Cerebellar nuclear complex (tissue), 1 donor: Measurements from ENCODE around the gene YTHDC1.

Experiments
- DNase-seq, 2 experiments: peaks; one replicate each; lab custom pipeline; 2025; lab: John Stamatoyannopoulos, UW

YTHDC1 gene

DNA sequence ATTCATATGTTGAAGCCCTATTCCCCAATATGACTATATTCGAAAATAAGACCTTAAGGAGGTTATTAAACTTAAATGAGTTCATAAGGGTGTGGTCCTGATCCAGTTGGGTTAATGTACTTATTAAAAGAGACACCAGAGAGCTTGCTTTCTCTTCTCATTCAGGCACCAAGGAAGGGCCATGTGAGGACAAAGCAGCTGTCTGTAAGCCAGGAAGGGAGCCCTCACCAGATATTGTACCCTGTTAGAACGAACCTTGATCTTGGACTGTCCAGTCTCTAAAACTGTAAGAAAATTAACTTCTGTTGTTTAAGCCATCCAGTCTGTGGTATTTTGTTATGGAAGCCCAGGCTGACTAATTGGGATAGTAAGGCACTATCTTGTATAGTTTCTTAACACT lies 9.1 kb upstream of the YTHDC1 start:
- DNase-seq = no peak

DNA sequence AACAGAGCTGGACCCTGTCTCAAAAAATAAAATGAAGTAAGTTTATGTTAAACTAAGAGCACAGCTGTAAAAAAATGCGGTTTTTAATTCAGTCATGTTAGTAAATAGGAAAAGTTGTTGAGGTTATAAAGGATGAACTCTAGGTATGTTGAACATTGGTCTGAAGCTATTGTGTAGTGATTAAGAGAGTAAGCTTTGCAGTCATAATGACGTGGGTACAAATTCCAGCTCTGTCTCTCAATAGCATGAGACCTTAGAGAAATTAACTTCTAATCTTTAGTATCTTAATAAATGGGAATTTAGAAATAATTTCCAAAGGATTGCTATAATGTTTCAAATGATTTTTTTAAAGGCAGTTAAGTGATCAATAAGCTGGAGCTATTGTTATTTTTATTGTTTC lies 2.9 kb upstream of the YTHDC1 start:
- DNase-seq = no peak

GRCh38 chr4:68349279-68349648 lies 626 bp downstream of the YTHDC1 start:
- DNase-seq = no peak

DNA sequence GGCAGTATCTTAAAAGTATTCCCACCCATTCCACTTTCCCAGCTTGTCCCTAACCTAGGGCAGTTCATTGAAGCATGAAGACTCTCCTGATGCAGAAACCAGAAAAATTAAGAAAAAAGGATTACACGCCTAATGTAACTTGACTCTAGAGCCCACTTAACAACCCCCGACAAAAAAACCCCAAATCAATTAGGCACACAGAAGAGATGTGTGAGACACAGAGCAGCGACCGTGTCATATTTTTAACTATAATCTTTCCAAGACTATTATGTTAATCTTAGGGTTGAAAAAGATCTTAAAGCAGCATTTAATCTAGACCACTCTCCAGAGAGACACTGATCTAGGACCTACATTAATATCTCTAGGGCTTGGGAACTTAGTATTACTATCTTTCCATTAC lies 1.3 kb downstream of the YTHDC1 start:
- DNase-seq = no peak

GRCh38 chr4:68347845-68348244 lies 2.0 kb downstream of the YTHDC1 start:
- no peak for DNase-seq

DNA sequence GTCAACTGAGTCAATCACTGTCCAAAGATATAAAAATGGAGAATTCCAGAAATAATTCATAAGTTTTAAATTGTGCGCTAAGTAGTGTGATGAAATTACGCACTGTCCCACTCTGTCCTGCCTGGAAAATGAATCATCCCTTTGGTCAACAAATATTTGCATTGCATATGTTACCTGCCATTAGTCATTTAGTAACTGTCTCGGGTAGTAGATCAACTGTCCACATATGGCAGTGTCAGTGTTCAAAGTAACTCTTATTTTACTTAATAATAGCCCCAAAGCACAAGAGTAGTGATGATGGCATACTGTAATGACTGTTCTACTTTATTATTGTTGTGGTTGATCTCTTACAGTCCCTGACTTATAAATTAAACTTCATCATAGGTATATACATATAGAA lies 3.4 kb downstream of the YTHDC1 start:
- no peak for DNase-seq

GRCh38 chr4:68344785-68345184 lies 5.1 kb downstream of the YTHDC1 start:
- DNase-seq = no peak

DNA sequence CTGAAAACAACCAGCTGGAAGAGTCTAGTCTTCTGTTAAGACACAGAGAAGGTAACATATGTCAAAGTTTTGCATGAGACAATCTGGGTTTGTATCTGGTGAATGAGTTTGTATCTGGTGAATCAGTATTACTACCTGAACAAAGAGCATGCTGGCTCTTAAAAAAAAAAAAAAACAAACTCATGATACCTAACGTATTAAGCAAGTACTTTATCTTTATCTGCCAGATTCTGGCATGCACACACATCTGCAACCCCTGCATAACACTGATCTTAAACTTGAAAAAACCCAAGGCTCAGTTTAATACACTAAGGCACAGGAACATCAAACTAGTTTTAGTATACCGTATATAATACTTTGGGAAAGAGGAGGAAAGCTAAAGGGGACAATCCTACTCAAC lies 5.8 kb downstream of the YTHDC1 start:
- no peak for DNase-seq

DNA sequence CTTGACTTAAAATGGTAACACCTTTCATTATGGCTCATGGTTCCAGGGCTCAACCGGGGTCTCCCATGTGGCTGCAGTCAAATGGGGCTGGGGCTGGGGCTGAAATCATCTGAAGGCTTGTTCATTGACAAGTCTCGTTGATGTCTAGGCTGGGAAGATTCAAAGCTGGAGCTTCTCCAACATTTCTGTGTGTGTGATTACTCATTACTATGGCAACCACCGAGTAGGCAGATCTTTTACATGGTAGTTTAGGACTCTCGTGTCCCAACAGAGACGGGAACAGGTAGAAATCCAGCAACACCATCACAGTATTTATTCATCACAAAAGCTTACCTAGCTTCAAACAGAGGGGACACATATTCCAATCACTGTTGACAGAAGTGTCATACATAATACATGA lies 7.8 kb downstream of the YTHDC1 start:
- DNase-seq = no peak

DNA sequence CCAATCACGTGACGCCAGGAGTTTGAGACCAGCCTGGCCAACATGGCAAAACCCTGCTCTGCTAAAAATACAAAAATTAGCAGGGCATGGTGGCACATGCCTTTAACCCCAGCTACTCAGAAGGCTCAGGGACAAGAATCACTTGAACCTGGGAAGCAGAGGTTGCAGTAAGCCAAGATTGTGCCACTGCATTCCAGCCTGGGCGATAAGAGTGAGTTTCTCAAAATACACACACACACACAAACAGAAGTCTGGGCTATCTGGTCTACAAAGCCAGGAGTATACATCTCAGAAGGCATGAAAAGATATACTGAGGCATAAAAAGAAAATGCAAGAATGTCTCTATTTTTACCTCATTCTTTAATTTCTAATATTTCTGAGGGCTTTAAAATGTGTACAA lies 11.3 kb downstream of the YTHDC1 start:
- DNase-seq = no peak

DNA sequence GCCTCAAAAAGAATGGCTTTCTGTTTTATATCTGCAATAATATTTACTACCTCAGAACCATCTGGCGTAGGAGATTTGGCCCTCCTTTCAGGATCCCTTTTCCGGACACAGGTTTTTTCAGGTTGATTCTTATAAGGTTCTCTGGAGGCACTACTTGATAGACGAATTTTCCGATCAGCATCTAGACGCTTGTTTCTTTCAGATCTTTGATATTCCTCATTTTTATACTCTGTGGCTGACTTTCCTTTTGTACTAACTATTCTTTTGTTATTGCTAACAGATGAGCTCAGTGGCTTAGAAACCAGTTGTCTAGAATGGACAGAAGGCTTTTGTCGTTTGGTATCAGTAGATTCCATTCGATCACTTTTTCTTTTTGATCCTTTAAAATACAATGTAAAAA lies 12.4 kb downstream of the YTHDC1 start:
- no peak for DNase-seq

DNA sequence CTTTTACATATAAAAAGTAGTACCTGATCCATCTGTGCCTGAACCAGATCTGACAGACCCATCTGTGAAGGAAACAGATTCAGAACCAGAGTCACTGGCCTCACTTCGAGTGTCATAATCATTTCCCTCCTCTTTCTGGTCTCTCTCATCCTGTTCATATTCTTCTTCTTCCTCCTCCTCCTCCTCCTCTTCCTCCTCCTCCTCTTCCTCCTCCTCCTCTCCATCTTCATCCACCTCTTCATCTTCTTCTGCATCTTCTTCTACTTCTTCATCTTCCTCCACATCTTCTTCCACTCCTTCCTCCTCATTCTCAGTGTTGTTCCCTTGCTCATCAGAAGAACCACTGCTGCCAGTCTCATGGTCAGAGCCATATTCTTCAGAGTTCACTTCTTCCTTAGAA lies 12.9 kb downstream of the YTHDC1 start:
- DNase-seq = no peak

DNA sequence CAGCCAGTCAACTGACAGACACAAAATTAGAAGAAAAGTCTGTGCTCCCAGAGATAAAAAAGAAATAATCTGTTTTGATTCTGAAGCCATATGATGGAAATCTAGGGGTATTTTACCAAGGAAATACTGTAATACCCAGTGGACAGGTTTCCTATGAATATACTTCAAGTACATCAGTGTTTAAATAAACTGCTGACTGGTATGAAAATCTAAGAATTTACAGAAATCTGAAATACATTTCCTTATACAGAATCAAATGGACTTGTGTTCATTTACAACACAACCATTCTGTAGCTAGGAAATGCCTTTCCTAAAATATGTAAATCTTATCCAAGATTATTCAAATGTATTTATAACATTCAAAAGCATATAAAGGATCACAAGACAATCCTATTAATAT lies 13.4 kb downstream of the YTHDC1 start:
- DNase-seq = no peak

GRCh38 chr4:68326141-68326540 lies 23.7 kb downstream of the YTHDC1 start:
- DNase-seq = no peak

DNA sequence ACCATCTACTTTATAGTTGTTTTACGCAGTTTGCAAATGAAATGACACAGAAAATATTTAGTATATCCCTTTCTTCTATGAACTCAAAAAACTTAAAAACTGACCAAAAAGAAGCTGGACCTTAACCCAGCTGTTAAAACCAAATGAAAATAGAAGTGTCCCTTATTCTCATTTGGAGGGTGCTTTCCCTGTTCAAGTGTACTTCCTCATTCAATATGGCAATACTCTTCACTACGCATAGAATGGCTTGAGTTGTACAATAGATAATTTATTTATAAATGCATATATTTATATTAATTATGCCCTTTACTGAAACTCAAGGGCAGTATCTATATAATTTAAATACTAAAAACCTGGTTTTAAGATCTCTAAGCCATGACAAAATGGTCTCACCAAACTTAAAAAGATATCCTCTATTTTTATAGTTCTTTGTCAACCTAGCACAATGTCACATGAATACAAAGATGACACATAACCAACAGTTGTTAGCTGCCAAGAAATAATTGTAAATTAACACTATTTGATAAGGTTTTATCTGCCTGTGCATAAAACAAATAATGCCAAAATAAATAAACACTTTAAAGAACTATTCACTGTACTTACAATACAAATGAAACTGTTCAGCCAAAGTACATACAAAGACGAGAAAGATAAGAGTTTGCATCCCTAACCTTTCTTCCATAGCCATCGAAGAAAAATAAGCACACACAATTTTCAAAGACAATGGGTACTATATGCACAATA lies 25.2 kb downstream of the YTHDC1 start:
- no peak for DNase-seq

- no peak for DNase-seq
Measured at GRCh38 chr4:68319040-68319439, 30.9 kb downstream of the YTHDC1 start.

DNA sequence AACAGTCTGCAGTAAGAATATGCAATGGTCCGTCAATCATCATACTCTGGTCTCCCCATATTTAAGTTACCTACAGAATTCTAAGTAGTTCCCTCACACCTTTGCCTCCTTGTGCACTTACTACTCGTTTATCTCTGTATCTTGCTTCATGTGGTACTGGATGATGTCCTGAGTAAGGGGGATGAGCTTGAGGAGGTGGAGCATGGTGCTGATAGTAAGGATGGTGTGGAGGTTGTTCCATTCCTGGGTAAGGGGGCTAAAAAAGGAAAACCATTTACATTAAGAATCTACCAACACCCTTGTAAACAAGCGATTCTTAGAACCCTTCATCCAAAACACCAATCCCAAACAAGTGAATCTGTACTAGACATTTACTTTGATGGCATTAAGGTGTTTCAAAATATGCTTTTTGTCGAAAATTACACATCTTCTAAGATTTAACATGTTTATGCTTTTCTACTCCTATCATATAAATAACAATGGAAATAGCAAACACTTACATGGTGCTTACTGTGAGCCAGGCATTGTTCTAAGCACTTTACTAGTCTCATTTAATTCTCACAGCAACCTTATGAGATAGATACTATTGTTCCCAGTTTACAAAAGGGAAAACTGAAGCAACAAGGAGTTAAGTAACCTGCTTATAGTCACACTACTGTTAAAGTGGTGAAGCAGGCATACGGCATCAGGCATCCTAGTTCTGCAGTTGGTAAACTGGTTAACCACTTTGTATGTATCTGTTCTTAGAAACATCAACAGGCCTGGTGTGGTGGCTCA lies 33.5 kb downstream of the YTHDC1 start:
- DNase-seq = no peak

DNA sequence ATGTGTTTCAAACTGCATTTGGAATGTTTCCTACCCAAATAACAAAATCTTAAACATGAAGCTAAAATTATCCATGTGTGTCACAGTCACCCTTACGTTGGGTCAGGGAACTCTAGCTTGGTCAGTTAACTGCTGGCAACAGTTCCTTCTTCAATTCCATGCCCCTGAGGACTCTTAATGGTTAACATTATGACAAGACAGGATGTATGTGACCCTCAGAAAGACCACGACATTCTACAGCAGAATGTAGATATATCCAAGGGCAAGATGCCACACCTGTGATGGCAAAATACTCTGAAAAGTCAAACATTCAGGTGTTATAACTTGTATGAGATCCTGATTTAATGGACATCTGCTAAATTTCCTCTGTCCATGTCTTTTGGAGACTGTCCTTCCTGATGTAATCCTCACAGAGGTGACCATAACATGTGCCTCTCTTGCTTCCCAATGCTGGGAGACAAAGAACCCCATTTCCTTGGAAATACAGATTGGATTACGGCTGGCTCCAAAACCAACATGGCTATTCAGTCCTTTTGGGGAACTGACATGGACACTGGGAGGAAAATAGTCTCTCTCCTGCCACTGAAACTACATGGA lies 39.1 kb downstream of the YTHDC1 start:
- DNase-seq = no peak

- DNase-seq = no peak
Measured at GRCh38 chr4:68304731-68305130, 45.2 kb downstream of the YTHDC1 start.

DNA sequence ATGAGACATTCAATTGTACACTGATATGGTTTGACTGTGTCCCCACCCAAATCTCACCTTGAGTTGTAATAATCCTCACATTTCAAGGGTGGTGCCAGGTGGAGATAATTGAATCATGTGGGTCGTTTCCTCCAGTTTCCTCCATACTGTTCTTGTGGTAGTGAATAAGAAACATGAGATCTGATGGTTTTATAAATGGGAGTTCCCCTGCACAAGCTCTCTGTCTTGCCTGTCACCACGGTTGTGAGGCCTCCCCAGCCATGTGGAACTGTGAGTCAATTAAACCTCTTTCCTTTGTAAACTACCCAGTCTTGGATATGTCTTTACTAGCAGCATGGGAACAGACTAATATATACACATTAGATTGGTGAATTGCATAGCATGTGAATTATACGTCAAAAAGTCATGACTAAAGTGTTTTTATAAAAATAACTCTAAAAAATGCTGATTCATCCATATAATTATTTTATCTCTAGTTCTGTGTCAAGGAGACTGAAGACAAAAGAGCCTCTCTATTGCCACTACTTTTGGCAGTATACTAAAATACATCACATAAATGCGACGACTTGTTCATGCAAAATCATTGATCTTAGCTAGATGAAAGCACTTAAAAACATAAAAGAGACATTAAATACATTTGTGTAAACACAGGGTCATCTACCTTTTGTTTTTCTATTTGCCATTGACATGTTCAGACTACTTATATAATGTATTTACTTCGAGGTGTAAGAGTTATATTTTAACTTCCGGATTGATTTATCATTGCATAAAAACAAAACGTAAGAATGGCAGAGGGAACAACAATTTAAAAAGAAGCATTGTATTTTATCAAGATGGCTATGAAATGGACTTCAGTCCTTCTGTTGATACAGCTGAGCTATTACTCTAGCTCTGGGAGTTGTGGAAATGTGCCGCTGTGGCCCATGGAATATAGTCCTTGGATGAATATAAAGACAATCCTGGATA lies 50.1 kb downstream of the YTHDC1 start:
- no peak for DNase-seq

DNA sequence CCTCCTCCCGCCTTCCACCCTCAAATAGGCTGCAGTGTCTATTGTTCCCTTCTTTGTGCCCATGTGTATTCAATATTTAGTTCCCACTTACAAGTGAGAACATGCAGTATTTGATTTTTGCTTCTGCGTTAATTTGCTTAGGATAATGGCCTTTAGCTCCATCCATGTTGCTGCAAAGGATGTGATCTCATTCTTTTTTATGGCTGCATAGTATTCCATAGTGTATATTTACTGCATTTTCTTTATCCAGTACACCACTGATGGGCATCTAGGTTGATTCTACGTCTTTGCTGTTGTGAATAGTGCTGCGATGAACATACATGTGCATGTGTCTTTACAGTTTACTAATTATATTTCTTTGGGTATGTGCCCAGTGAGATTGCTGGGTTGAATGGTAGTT lies 52.8 kb downstream of the YTHDC1 start:
- DNase-seq = no peak

- no peak for DNase-seq
Measured at GRCh38 chr4:68291256-68291655, 58.6 kb downstream of the YTHDC1 start.
